HG03280 (cell line): Measurements from ENCODE around the gene GSTA4.
"Not testable (repeated sequence)": the region's sequence is repeated elsewhere in the genome, so short reads cannot be mapped to it uniquely, and the experiment has no call there.

Source experiments
- ATAC-seq: cut with Tn5 transposase; IDR thresholded peaks from one replicate; pipeline ENCODE4 v1.9.1; 2021; ENCODE audit warnings: mild to moderate bottlenecking, moderate library complexity; ENCODE audit not compliant: unreplicated experiment

The GSTA4 gene

GRCh38 chr6:53014744-53015143 lies 19.7 kb upstream of the GSTA4 start:
- no peak for ATAC-seq

- ATAC-seq, result no peak
These were observed 19.0 kb upstream of the GSTA4 start for GRCh38 chr6:53014063-53014462.

- no peak for ATAC-seq
These were observed 16.9 kb upstream of the GSTA4 start for GRCh38 chr6:53011979-53012378.

GRCh38 chr6:53010504-53010903 lies 15.4 kb upstream of the GSTA4 start:
- no peak for ATAC-seq

- ATAC-seq, result no peak
These were observed 14.4 kb upstream of the GSTA4 start for GRCh38 chr6:53009511-53009910.

GRCh38 chr6:53009056-53009455 lies 14.0 kb upstream of the GSTA4 start:
- ATAC-seq, result no peak

GRCh38 chr6:53008192-53008687 lies 13.2 kb upstream of the GSTA4 start:
- not testable (repeated sequence) for ATAC-seq

GRCh38 chr6:53005663-53006250 lies 10.7 kb upstream of the GSTA4 start:
- no peak for ATAC-seq

GRCh38 chr6:52999456-52999855 lies 4.4 kb upstream of the GSTA4 start:
- no peak for ATAC-seq

- no peak for ATAC-seq
These were observed 3.5 kb upstream of the GSTA4 start for GRCh38 chr6:52998603-52999002.

- ATAC-seq, result no peak
These were observed 995 bp upstream of the GSTA4 start for GRCh38 chr6:52995913-52996645.

GRCh38 chr6:52994839-52995088 lies 320 bp downstream of the GSTA4 start:
- ATAC-seq, result peak; percentile 23

- no peak for ATAC-seq
These were observed 849 bp downstream of the GSTA4 start for GRCh38 chr6:52994031-52994838.

- no peak for ATAC-seq
These were observed 1.8 kb downstream of the GSTA4 start for GRCh38 chr6:52992980-52993920.

GRCh38 chr6:52990342-52990741 lies 4.7 kb downstream of the GSTA4 start:
- ATAC-seq, result no peak

- no peak for ATAC-seq
These were observed 9.9 kb downstream of the GSTA4 start for GRCh38 chr6:52985228-52985627.

- no peak for ATAC-seq
These were observed 10.8 kb downstream of the GSTA4 start for GRCh38 chr6:52984247-52984646.

- ATAC-seq, result no peak
These were observed 11.8 kb downstream of the GSTA4 start for GRCh38 chr6:52983159-52983848.

- no peak for ATAC-seq
These were observed 12.4 kb downstream of the GSTA4 start for GRCh38 chr6:52982680-52983079.

- no peak for ATAC-seq
These were observed 13.7 kb downstream of the GSTA4 start for GRCh38 chr6:52981222-52981900.
